Spleen (tissue), 11 donors: Measurements from ENCODE around the gene FHIP1A. TPM values are rescaled to one million over a fixed set of nuclear protein-coding genes. Genes with fewer than 3 reads are reported as not detected.

Experiments
- DNase-seq: peaks from one replicate; pipeline ENCODE4 v3.0.0-alpha.2; 2020
- H3K27ac ChIP-seq, 8 donors: fragments of 200-600 bp; sonication (generic) in 7 of 8; 1 replicate in 4 of 8; 2 replicates in 4 of 8; pipeline versions ENCODE4 v1.5.0 to v1.8.0; 2016 to 2021; ENCODE audit warnings: inconsistent platforms in 4 of 8, mild to moderate bottlenecking in 4 of 8, moderate library complexity in 1 of 8
- H3K27me3 ChIP-seq, 7 donors: fragments of 200-600 bp; sonication (generic) in 6 of 7; replicated peaks in 1 of 7; 1 replicate in 4 of 7; 2 replicates in 3 of 7; pipeline versions ENCODE4 v1.5.0 to v1.8.0; 2016 to 2021; ENCODE audit warnings: inconsistent platforms in 3 of 7, mild to moderate bottlenecking in 1 of 7
- H3K36me3 ChIP-seq, 6 donors: fragments of 200-600 bp; sonication (generic) in 5 of 6; 1 replicate in 4 of 6; 2 replicates in 2 of 6; pipeline versions ENCODE4 v1.5.0 to v1.8.0; 2016 to 2021; ENCODE audit warnings: inconsistent platforms in 2 of 6
- H3K4me1 ChIP-seq, 6 donors: fragments of 200-600 bp; sonication (generic) in 5 of 6; 1 replicate in 3 of 6; 2 replicates in 3 of 6; pipeline versions ENCODE4 v1.5.0 to v1.8.0; 2016 to 2021; ENCODE audit warnings: inconsistent platforms in 3 of 6
- H3K4me3 ChIP-seq, 8 donors: fragments of 200-600 bp; sonication (generic) in 7 of 8; 1 replicate in 4 of 8; 2 replicates in 4 of 8; pipeline versions ENCODE4 v1.5.0 to v1.8.0; 2016 to 2021; ENCODE audit warnings: inconsistent platforms in 4 of 8, mild to moderate bottlenecking in 4 of 8, moderate library complexity in 2 of 8
- H3K9me3 ChIP-seq, 8 donors: fragments of 200-600 bp; sonication (generic) in 7 of 8; 1 replicate in 4 of 8; 2 replicates in 4 of 8; pipeline versions ENCODE4 v1.5.0 to v1.8.0; 2016 to 2021; ENCODE audit warnings: inconsistent platforms in 4 of 8
- POLR2A ChIP-seq, 3 donors: fragments of 450-650 bp; IDR thresholded peaks; one replicate each; pipeline ENCODE4 v1.5.1; 2017; ENCODE audit warnings: antibody characterized with exemption in 3 of 3, mild to moderate bottlenecking in 1 of 3
- POLR2AphosphoS5 ChIP-seq, 3 donors: sonication (generic); formaldehyde crosslinking; IDR thresholded peaks; one replicate each; pipeline ENCODE4 v1.5.1; 2017; ENCODE audit warnings: antibody characterized with exemption in 3 of 3
- WGBS, 5 donors: extraction: QIAGEN DNeasy Blood & Tissue Kit in 3 of 5; methylation state at CpG; one replicate each; pipeline versions ENCODE4 v1.1.5 to v1.1.7; 2013 to 2018; 5-methylcytosine and 5-hydroxymethylcytosine counted together
- intact Hi-C: fragments of 100-400 bp; cut with DNase I; formaldehyde crosslinking; loops from one replicate; pipeline ENCODE4 v1.15.0; 2023; ENCODE audit warnings: low total_unique reads
- polyA plus RNA-seq, 3 donors: library from polyadenylated mRNA; stranded (reverse); fragments of 200-250 nt; gene quantifications; one replicate each; pipeline ENCODE4 v1.2.1, GENCODE V29; 2013
- total RNA-seq, 7 donors: library from RNA; depleted of rRNA in 3 of 7; stranded (reverse); fragments of >200 nt in 3 of 7; fragmentation: NEBNext Ultra II Directional in 4 of 7; extraction: Animal tissue kit (Norgen Biotek cat#: 25700) in 4 of 7; gene quantifications; one replicate each; pipeline versions ENCODE4 v1.1.0 to v1.2.1, GENCODE V29; 2016 to 2021
- TF ChIP-seq, protein P1 (sequence below), 11 experiments: fragments of 200-600 bp in 7 of 11; fragments of 450-650 bp in 4 of 11; sonication (generic) in 4 of 11; IDR thresholded peaks in 8 of 11; conservative IDR thresholded peaks in 3 of 11; 1 replicate in 7 of 11; 2 replicates in 4 of 11; pipeline versions ENCODE4 v1.4.0 to v1.8.0; 2016 to 2021; ENCODE audit warnings: antibody characterized with exemption in 11 of 11, inconsistent platforms in 4 of 11, mild to moderate bottlenecking in 1 of 11
- donor health status: healthy with polysubstance abuse.
- donor health status: DM: no; HTN: no; CAD: no; lungs with moderate emphysema.
- donor health status: DM: no; HTN: no; CAD: no.
- donor health status: Bipolar disorder and iron deficiency.
- donor health status: healthy.
- donor health status: DM: no; HTN: no; CAD: no.
- donor health status: DM: yes; HTN: yes; CAD: no.

Gene FHIP1A
- total and polyA plus RNA-seq, 10 donors, result 0.07 to 4.8 (median 1.9) TPM; not detected in 1

DNA sequence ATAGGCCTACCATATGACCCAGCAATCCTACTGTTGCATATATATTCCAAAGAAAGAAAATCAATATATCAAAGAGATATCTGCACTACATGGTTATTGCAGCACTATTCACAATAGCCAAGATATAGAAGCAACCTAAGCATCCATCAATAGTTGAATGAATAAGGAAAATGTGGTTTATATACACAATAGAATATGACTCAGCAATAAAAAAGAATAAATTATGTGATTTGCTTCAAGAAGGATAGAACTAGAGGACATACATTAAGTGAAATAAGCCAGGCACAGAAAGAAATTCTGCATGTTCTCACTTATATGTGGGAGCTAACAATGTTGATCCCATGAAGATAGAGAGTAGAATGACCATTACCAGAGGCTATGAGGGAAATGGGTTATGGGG, 13.1 kb upstream of the FHIP1A start:
- intact Hi-C loops, result no loop called here
- no peak for DNase-seq
- no peak for TF ChIP-seq POLR2A (IDR thresholded peaks at IDR 0.05)
- no peak for TF ChIP-seq POLR2AphosphoS5 (IDR thresholded peaks at IDR 0.05)
- TF ChIP-seq, protein P1, sequence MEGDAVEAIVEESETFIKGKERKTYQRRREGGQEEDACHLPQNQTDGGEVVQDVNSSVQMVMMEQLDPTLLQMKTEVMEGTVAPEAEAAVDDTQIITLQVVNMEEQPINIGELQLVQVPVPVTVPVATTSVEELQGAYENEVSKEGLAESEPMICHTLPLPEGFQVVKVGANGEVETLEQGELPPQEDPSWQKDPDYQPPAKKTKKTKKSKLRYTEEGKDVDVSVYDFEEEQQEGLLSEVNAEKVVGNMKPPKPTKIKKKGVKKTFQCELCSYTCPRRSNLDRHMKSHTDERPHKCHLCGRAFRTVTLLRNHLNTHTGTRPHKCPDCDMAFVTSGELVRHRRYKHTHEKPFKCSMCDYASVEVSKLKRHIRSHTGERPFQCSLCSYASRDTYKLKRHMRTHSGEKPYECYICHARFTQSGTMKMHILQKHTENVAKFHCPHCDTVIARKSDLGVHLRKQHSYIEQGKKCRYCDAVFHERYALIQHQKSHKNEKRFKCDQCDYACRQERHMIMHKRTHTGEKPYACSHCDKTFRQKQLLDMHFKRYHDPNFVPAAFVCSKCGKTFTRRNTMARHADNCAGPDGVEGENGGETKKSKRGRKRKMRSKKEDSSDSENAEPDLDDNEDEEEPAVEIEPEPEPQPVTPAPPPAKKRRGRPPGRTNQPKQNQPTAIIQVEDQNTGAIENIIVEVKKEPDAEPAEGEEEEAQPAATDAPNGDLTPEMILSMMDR (IDR thresholded peaks at IDR 0.05 in 8 of 11, conservative IDR thresholded peaks at IDR 0.05 in 3 of 11), result no peak
- no peak overlapping the region for H3K27ac ChIP-seq
- no peak overlapping the region for H3K4me3 ChIP-seq
- no peaks in the 10 kb centered on the region for H3K27me3 ChIP-seq
- no peaks in the 10 kb centered on the region for H3K36me3 ChIP-seq
- H3K4me1 ChIP-seq, result no peaks in the 10 kb centered on the region
- H3K9me3 ChIP-seq, result peaks cover 0 to 4% (median 0%) of the 10 kb centered on the region in 8 donors

DNA sequence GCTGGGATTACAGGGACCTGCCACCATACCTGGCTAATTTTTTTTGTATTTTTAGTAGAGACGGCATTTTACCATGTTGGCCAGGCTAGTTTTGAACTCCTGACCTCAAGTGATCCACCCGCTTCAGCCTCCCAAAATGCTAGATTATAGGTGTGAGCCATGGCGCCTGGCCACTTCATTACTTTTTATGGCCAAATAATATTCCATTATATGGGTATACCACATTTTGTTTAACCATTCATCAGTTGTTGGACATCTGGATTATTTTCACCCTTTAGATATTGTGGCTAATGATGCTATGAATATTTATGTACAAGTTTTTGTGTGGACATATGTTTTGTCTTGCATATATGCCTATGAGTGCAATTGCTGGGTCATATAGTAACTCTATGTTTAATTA, 8.6 kb upstream of the FHIP1A start:
- TF ChIP-seq, protein P1 (IDR thresholded peaks at IDR 0.05 in 8 of 11, conservative IDR thresholded peaks at IDR 0.05 in 3 of 11), result no peak
- no peak for TF ChIP-seq POLR2AphosphoS5 (IDR thresholded peaks at IDR 0.05)
- no peak for TF ChIP-seq POLR2A (IDR thresholded peaks at IDR 0.05)
- 92 to 97% (median 95%) methylated on average over 3 of the region's 3 CpGs for WGBS, 5 donors
- H3K4me1 ChIP-seq, result no peaks in the 10 kb centered on the region
- H3K27ac ChIP-seq, result no peak overlapping the region
- H3K4me3 ChIP-seq, result no peak overlapping the region
- H3K9me3 ChIP-seq, result peaks cover 0 to 4% (median 0%) of the 10 kb centered on the region in 8 donors
- H3K27me3 ChIP-seq, result no peaks in the 10 kb centered on the region
- no peaks in the 10 kb centered on the region for H3K36me3 ChIP-seq
- intact Hi-C loops, result no loop called here
- no peak for DNase-seq

DNA sequence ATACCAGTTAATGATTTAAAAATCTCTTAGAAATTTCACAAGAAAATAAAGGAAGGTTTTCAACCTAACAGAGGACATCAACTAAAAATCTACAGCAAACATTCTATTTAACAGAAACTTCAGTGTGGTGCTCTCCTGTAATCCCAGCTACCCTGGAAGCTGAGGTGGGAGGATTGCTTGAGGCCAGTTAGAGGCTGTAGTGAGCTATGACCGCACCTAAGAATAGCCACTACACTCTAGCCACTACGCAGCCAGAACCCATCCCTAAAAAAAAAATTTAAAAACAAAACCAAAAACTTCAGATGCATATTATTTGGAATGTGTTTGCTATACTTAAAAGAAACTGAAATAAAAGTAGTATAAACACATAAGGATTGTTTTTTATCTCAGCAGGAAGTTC, 7.2 kb upstream of the FHIP1A start:
- TF ChIP-seq, protein P1 (IDR thresholded peaks at IDR 0.05 in 8 of 11, conservative IDR thresholded peaks at IDR 0.05 in 3 of 11), result no peak
- TF ChIP-seq POLR2AphosphoS5 (IDR thresholded peaks at IDR 0.05), result no peak
- no peak for TF ChIP-seq POLR2A (IDR thresholded peaks at IDR 0.05)
- Histone ChIP-seq H3K27me3 (no peaks in the 10 kb centered on the region), H3K4me3 (no peak overlapping the region), H3K9me3 (peaks cover 0 to 4% (median 0%) of the 10 kb centered on the region in 8 donors), H3K4me1 (no peaks in the 10 kb centered on the region), H3K27ac (no peak overlapping the region), H3K36me3 (no peaks in the 10 kb centered on the region)
- 92 to 100% (median 97%) methylated on average over 2 of the region's 2 CpGs for WGBS, 5 donors
- intact Hi-C loops, result no loop called here
- DNase-seq, result no peak

DNA sequence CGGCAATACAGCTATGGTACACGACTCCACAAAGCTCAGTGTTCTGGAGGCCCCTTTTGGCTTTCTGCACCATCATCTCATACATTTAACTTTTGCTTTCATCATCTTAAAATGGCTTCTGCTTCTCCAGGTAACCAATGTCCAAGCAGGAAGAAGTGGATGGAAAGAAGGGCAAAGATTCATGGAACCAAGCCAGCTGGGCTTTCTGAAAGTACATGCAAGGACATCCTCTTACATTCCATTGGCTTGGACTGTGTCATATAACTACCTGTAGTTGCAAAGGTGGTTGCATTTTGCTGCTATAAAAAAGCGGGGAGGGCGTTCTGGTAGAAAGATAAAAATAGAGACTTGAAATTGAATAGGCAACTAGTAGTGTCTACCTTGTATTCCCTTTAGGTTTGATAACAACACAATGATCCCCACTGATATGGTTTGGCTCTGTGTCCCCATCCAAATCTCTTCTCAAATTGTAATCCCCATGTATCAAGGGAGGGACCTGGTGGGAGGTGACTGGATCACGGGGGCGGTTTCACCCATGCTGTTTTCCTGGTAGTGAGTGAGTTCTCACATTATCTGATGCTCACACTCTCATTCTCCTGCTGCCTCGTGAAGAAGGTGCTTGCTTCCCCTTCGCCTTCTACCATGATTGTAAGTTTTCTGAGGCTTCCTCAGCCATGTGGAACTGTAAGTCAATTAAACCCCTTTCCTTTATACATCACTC, 6.7 kb upstream of the FHIP1A start:
- TF ChIP-seq POLR2AphosphoS5 (IDR thresholded peaks at IDR 0.05) (no peak), POLR2A (IDR thresholded peaks at IDR 0.05) (no peak)
- Histone ChIP-seq H3K27ac (no peak overlapping the region), H3K36me3 (no peaks in the 10 kb centered on the region), H3K9me3 (peaks cover 0 to 4% (median 0%) of the 10 kb centered on the region in 8 donors), H3K27me3 (no peaks in the 10 kb centered on the region), H3K4me3 (no peak overlapping the region), H3K4me1 (peaks cover 0 to 3% (median 0%) of the 10 kb centered on the region in 6 donors)
- WGBS, 5 donors, result 73 to 84% (median 77%) methylated on average over 8 of the region's 8 CpGs
- no peak for DNase-seq
- intact Hi-C loops, result no loop called here
